ENCODE results near the gene MSH3.
"Not testable (repeated sequence)": the region's sequence is repeated elsewhere in the genome, so short reads cannot be mapped to it uniquely, and the experiment has no call there.

The MSH3 gene

GRCh38 chr5:80864109-80864508 lies 209.7 kb downstream of the MSH3 start:
- ATAC-seq (replicated peaks; ENCODE audit: extremely low read depth, poor library complexity, severe bottlenecking) (no peak), DNase-seq (ENCODE audit: low spot score in 2 of 2) (no peak)
- H3K36me3 Mint-ChIP-seq (ENCODE audit: insufficient read depth) = no peaks in the 10 kb centered on the region
- no peak overlapping the region for H3K27ac Mint-ChIP-seq (ENCODE audit: low read depth)
- no peak overlapping the region for H3K4me3 Mint-ChIP-seq
- H3K4me1 Mint-ChIP-seq = peaks cover 6% of the 10 kb centered on the region
- H3K27me3 Mint-ChIP-seq = no peaks in the 10 kb centered on the region
- no peaks in the 10 kb centered on the region for H3K9me3 Mint-ChIP-seq

GRCh38 chr5:80864706-80865435 lies 210.4 kb downstream of the MSH3 start:
- H3K36me3 Mint-ChIP-seq (ENCODE audit: insufficient read depth) = no peaks in the 10 kb centered on the region
- no peaks in the 10 kb centered on the region for H3K9me3 Mint-ChIP-seq
- H3K4me3 Mint-ChIP-seq = no peak overlapping the region
- H3K27ac Mint-ChIP-seq (ENCODE audit: low read depth) = no peak overlapping the region
- H3K27me3 Mint-ChIP-seq = no peaks in the 10 kb centered on the region
- peaks cover 6% of the 10 kb centered on the region for H3K4me1 Mint-ChIP-seq
- DNase-seq (ENCODE audit: low spot score in 2 of 2) (no peak), ATAC-seq (replicated peaks; ENCODE audit: extremely low read depth, poor library complexity, severe bottlenecking) (no peak)

- peaks cover 3% of the 10 kb centered on the region for H3K4me1 Mint-ChIP-seq
- no peaks in the 10 kb centered on the region for H3K9me3 Mint-ChIP-seq
- no peaks in the 10 kb centered on the region for H3K27me3 Mint-ChIP-seq
- no peak for DNase-seq (ENCODE audit: low spot score in 2 of 2)
- no peak overlapping the region for H3K27ac Mint-ChIP-seq (ENCODE audit: low read depth)
- no peak overlapping the region for H3K4me3 Mint-ChIP-seq
- H3K36me3 Mint-ChIP-seq (ENCODE audit: insufficient read depth) = no peaks in the 10 kb centered on the region
- ATAC-seq (replicated peaks; ENCODE audit: extremely low read depth, poor library complexity, severe bottlenecking) = no peak
Measured at GRCh38 chr5:80865551-80865950, 211.1 kb downstream of the MSH3 start.

- Mint-ChIP-seq H3K27ac (ENCODE audit: low read depth) (no peak overlapping the region), H3K4me1 (no peaks in the 10 kb centered on the region), H3K36me3 (ENCODE audit: insufficient read depth) (no peaks in the 10 kb centered on the region), H3K9me3 (no peaks in the 10 kb centered on the region), H3K27me3 (no peaks in the 10 kb centered on the region), H3K4me3 (no peak overlapping the region)
- no peak for DNase-seq (ENCODE audit: low spot score in 2 of 2)
- ATAC-seq (replicated peaks; ENCODE audit: extremely low read depth, poor library complexity, severe bottlenecking) = no peak
Measured at GRCh38 chr5:80866371-80866770, 211.9 kb downstream of the MSH3 start.

DNA sequence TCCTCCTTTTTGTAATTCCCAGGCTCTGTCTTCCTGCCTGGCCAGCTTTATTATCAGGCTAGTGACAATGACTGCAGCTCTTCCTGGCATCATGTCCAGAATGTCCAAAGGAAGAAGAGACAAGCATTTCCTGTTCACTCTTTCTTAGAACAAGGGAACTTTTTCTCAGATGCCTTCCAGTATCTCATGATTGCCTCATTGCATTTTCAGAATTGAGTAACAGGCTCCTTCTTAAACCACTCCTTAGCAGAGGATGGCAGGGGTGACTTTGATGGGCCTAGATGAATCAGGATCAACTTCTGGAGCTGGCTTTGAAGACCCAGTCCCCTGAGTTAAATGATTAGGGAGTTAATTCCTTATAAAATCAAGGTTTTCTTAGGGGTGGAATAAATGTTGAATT lies 212.8 kb downstream of the MSH3 start:
- Mint-ChIP-seq H3K27me3 (no peaks in the 10 kb centered on the region), H3K36me3 (ENCODE audit: insufficient read depth) (peaks cover 3% of the 10 kb centered on the region), H3K9me3 (no peaks in the 10 kb centered on the region), H3K4me3 (no peak overlapping the region), H3K27ac (ENCODE audit: low read depth) (no peak overlapping the region), H3K4me1 (no peaks in the 10 kb centered on the region)
- DNase-seq (ENCODE audit: low spot score in 2 of 2) (no peak), ATAC-seq (replicated peaks; ENCODE audit: extremely low read depth, poor library complexity, severe bottlenecking) (no peak)

- H3K4me1 Mint-ChIP-seq = no peaks in the 10 kb centered on the region
- no peak overlapping the region for H3K4me3 Mint-ChIP-seq
- H3K9me3 Mint-ChIP-seq = no peaks in the 10 kb centered on the region
- H3K27me3 Mint-ChIP-seq = no peaks in the 10 kb centered on the region
- H3K36me3 Mint-ChIP-seq (ENCODE audit: insufficient read depth) = peaks cover 13% of the 10 kb centered on the region
- no peak for DNase-seq (ENCODE audit: low spot score in 2 of 2)
- H3K27ac Mint-ChIP-seq (ENCODE audit: low read depth) = no peak overlapping the region
- no peak for ATAC-seq (replicated peaks; ENCODE audit: extremely low read depth, poor library complexity, severe bottlenecking)
Measured at GRCh38 chr5:80870442-80870841, 216.0 kb downstream of the MSH3 start.

DNA sequence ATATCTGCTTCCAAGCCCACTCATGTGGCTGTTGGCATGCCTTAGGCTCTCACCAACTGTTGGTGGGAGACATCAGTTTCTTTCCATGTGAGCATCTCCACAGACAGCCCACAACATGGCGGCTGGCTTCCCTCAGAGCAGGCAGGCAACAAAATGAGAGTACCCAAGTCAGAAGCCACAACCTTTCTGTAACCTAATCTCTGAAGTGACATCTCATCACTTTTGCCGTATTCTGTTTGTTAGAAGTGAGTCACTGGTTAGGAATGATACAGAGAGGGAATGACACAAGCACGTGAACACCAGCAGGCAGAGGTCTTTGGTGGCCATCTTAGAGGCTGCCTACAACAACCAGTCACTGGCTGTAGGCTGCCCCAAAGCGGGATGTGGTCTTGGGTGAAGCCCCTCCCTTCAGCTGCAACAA lies 217.1 kb downstream of the MSH3 start:
- DNase-seq (ENCODE audit: low spot score in 2 of 2) = no peak
- H3K27ac Mint-ChIP-seq (ENCODE audit: low read depth) = no peak overlapping the region
- no peak for ATAC-seq (replicated peaks; ENCODE audit: extremely low read depth, poor library complexity, severe bottlenecking)
- no peaks in the 10 kb centered on the region for H3K4me1 Mint-ChIP-seq
- H3K9me3 Mint-ChIP-seq = no peaks in the 10 kb centered on the region
- no peak overlapping the region for H3K4me3 Mint-ChIP-seq
- H3K27me3 Mint-ChIP-seq = no peaks in the 10 kb centered on the region
- H3K36me3 Mint-ChIP-seq (ENCODE audit: insufficient read depth) = peaks cover 13% of the 10 kb centered on the region

- H3K27ac Mint-ChIP-seq (ENCODE audit: low read depth) = no peak overlapping the region
- H3K27me3 Mint-ChIP-seq = no peaks in the 10 kb centered on the region
Measured at GRCh38 chr5:80874162-80874561, 219.7 kb downstream of the MSH3 start.

GRCh38 chr5:80877592-80877991 lies 223.1 kb downstream of the MSH3 start:
- no peak overlapping the region for H3K4me3 Mint-ChIP-seq
- H3K4me1 Mint-ChIP-seq = no peaks in the 10 kb centered on the region
- H3K36me3 Mint-ChIP-seq (ENCODE audit: insufficient read depth) = peaks cover 19% of the 10 kb centered on the region
- DNase-seq (ENCODE audit: low spot score in 2 of 2) = no peak
- H3K27ac Mint-ChIP-seq (ENCODE audit: low read depth) = no peak overlapping the region
- H3K27me3 Mint-ChIP-seq = no peaks in the 10 kb centered on the region
- ATAC-seq (replicated peaks; ENCODE audit: extremely low read depth, poor library complexity, severe bottlenecking) = no peak
- H3K9me3 Mint-ChIP-seq = no peaks in the 10 kb centered on the region

More at GRCh38 chr5:80874162-80874561, 219.7 kb downstream of the MSH3 start:
- no peaks in the 10 kb centered on the region for H3K4me1 Mint-ChIP-seq
- no peaks in the 10 kb centered on the region for H3K9me3 Mint-ChIP-seq
- peaks cover 18% of the 10 kb centered on the region for H3K36me3 Mint-ChIP-seq (ENCODE audit: insufficient read depth)
- H3K4me3 Mint-ChIP-seq = no peak overlapping the region
- DNase-seq (ENCODE audit: low spot score in 2 of 2) (no peak), ATAC-seq (replicated peaks; ENCODE audit: extremely low read depth, poor library complexity, severe bottlenecking) (no peak)

- peaks cover 10% of the 10 kb centered on the region for H3K36me3 Mint-ChIP-seq (ENCODE audit: insufficient read depth)
- no peaks in the 10 kb centered on the region for H3K4me1 Mint-ChIP-seq
- no peak overlapping the region for H3K27ac Mint-ChIP-seq (ENCODE audit: low read depth)
- H3K27me3 Mint-ChIP-seq = no peaks in the 10 kb centered on the region
- ATAC-seq (replicated peaks; ENCODE audit: extremely low read depth, poor library complexity, severe bottlenecking) (no peak), DNase-seq (ENCODE audit: low spot score in 2 of 2) (no peak)
- H3K4me3 Mint-ChIP-seq = no peak overlapping the region
- no peaks in the 10 kb centered on the region for H3K9me3 Mint-ChIP-seq
Measured at GRCh38 chr5:80881726-80882125, 227.3 kb downstream of the MSH3 start.

GRCh38 chr5:80883390-80883789 lies 228.9 kb downstream of the MSH3 start:
- not testable (repeated sequence) for H3K27me3 Mint-ChIP-seq; DNase-seq (ENCODE audit: low spot score in 2 of 2); ATAC-seq (replicated peaks; ENCODE audit: extremely low read depth, poor library complexity, severe bottlenecking); H3K9me3 Mint-ChIP-seq; H3K27ac Mint-ChIP-seq (ENCODE audit: low read depth); H3K4me1 Mint-ChIP-seq; H3K36me3 Mint-ChIP-seq (ENCODE audit: insufficient read depth); H3K4me3 Mint-ChIP-seq

GRCh38 chr5:80884086-80884813 lies 229.8 kb downstream of the MSH3 start:
- DNase-seq (ENCODE audit: low spot score in 2 of 2) (no peak), ATAC-seq (replicated peaks; ENCODE audit: extremely low read depth, poor library complexity, severe bottlenecking) (no peak)
- Mint-ChIP-seq H3K36me3 (ENCODE audit: insufficient read depth) (peaks cover 5% of the 10 kb centered on the region), H3K27me3 (no peaks in the 10 kb centered on the region), H3K9me3 (no peaks in the 10 kb centered on the region), H3K4me3 (no peak overlapping the region), H3K4me1 (no peaks in the 10 kb centered on the region), H3K27ac (ENCODE audit: low read depth) (no peak overlapping the region)

- peaks cover 5% of the 10 kb centered on the region for H3K36me3 Mint-ChIP-seq (ENCODE audit: insufficient read depth)
- DNase-seq (ENCODE audit: low spot score in 2 of 2) (no peak), ATAC-seq (replicated peaks; ENCODE audit: extremely low read depth, poor library complexity, severe bottlenecking) (no peak)
- no peaks in the 10 kb centered on the region for H3K4me1 Mint-ChIP-seq
- H3K27me3 Mint-ChIP-seq = no peaks in the 10 kb centered on the region
- H3K4me3 Mint-ChIP-seq = no peak overlapping the region
- H3K27ac Mint-ChIP-seq (ENCODE audit: low read depth) = no peak overlapping the region
- H3K9me3 Mint-ChIP-seq = no peaks in the 10 kb centered on the region
Measured at GRCh38 chr5:80884929-80885328, 230.5 kb downstream of the MSH3 start.

Measured in central memory CD8-positive, alpha-beta T cell (primary cell).